Breast epithelium (tissue), 3 donors: ENCODE measurements around the gene LIMS3.
"Not testable (repeated sequence)": the region's sequence is repeated elsewhere in the genome, so short reads cannot be mapped to it uniquely, and the experiment has no call there.

Source experiments
- CTCF ChIP-seq, 3 donors: fragments of 450-650 bp; IDR thresholded peaks; one replicate each; pipeline ENCODE4 v1.5.1; 2016 to 2017; ENCODE audit warnings: antibody characterized with exemption in 3 of 3, mild to moderate bottlenecking in 3 of 3, moderate library complexity in 3 of 3
- POLR2A ChIP-seq: fragments of 450-650 bp; IDR thresholded peaks from one replicate; pipeline ENCODE4 v1.6.1; 2016; ENCODE audit warnings: antibody characterized with exemption, mild to moderate bottlenecking, moderate library complexity
- POLR2AphosphoS5 ChIP-seq, 3 donors: sonication (generic); formaldehyde crosslinking; IDR thresholded peaks; one replicate each; pipeline ENCODE4 v1.6.1; 2017; ENCODE audit warnings: antibody characterized with exemption in 3 of 3

GRCh38 chr2:109889909-109890308 is 8.6 kb upstream of the LIMS3 start:
- TF ChIP-seq CTCF (IDR thresholded peaks at IDR 0.05); POLR2AphosphoS5 (IDR thresholded peaks at IDR 0.05); POLR2A: not testable (repeated sequence)
